Tibial artery (tissue), 4 donors: ENCODE results near the gene SPRR2B.

Experiments used
- DNase-seq, 2 donors: peaks; one replicate each; pipeline ENCODE4 v3.0.0-alpha.2; 2019
- H3K27ac ChIP-seq, 2 donors: fragments of 200-600 bp; sonication (generic) in 1 of 2; 1 replicate in 1 of 2; 2 replicates in 1 of 2; pipeline ENCODE4 v1.5.1; 2018 to 2019; ENCODE audit warnings: mild to moderate bottlenecking in 1 of 2
- H3K27me3 ChIP-seq, 2 donors: fragments of 200-600 bp; sonication (generic) in 1 of 2; one replicate each; pipeline versions ENCODE4 v1.5.1 to v1.6.0; 2016 to 2019
- H3K36me3 ChIP-seq, 3 donors: fragments of 200-600 bp; sonication (generic) in 2 of 3; one replicate each; pipeline ENCODE4 v1.5.1; 2016 to 2019; ENCODE audit warnings: mild to moderate bottlenecking in 2 of 3
- H3K4me1 ChIP-seq, 4 donors: fragments of 200-600 bp; sonication (generic) in 2 of 4; 1 replicate in 3 of 4; 2 replicates in 1 of 4; pipeline ENCODE4 v1.5.1; 2016 to 2019
- H3K4me3 ChIP-seq, 2 donors: fragments of 200-600 bp; sonication (generic) in 1 of 2; 1 replicate in 1 of 2; 2 replicates in 1 of 2; pipeline ENCODE4 v1.5.1; 2018 to 2019; ENCODE audit warnings: mild to moderate bottlenecking in 2 of 2
- H3K9me3 ChIP-seq, 3 donors: fragments of 200-600 bp; sonication (generic) in 1 of 3; one replicate each; pipeline ENCODE4 v1.5.1; 2016 to 2019
- CTCF ChIP-seq, 2 experiments: fragments of 200-600 bp in 1 of 2; fragments of 450-650 bp in 1 of 2; IDR thresholded peaks; one replicate each; pipeline ENCODE4 v1.5.1; 2017 to 2019; ENCODE audit warnings: antibody characterized with exemption in 2 of 2, mild to moderate bottlenecking in 1 of 2, moderate library complexity in 1 of 2
- intact Hi-C: fragments of 100-400 bp; cut with DNase I; formaldehyde crosslinking; loops from one replicate; pipeline ENCODE4 v1.15.0; 2023; ENCODE audit warnings: low total_unique reads

The SPRR2B gene

DNA sequence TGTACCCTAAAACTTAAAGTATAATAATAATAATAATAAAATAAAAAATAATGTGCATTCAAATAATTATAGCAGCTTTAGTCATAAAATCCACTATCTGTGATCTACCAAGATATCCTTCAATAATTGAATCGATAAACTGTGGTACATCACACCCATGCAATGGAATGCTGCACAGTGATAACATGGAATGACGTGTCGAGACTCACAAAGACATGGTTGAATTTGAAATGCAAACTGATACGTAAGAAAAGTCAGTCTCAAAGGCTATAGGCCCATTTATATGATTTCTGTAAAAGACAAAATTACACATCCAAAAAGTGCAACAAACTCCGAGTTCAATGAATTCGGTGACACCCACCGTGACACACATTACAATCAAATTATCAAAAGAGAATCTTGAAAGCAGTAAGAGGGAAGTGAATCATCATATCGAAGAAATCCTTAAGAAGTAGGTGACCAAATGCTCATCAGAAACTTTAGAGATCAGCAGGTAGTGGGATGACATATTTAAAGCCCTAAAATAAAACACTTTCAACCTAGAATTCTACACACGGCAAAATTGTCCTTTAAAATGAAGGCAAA, 28.1 kb upstream of the SPRR2B start:
- Histone ChIP-seq H3K4me3 (no peak overlapping the region), H3K36me3 (no peaks in the 10 kb centered on the region), H3K4me1 (no peaks in the 10 kb centered on the region), H3K9me3 (peaks cover 0 to 4% (median 0%) of the 10 kb centered on the region in 3 donors), H3K27me3 (no peaks in the 10 kb centered on the region), H3K27ac (no peak overlapping the region)
- TF ChIP-seq CTCF (IDR thresholded peaks at IDR 0.05): no peak
- DNase-seq: no peak
- intact Hi-C loops: no loop called here

GRCh38 chr1:153095764-153096163, 24.4 kb upstream of the SPRR2B start:
- no peaks in the 10 kb centered on the region for H3K4me1 ChIP-seq
- no peak overlapping the region for H3K27ac ChIP-seq
- no peaks in the 10 kb centered on the region for H3K36me3 ChIP-seq
- intact Hi-C loops: no loop called here
- TF ChIP-seq CTCF (IDR thresholded peaks at IDR 0.05): no peak
- H3K27me3 ChIP-seq: no peaks in the 10 kb centered on the region
- no peak for DNase-seq
- H3K4me3 ChIP-seq: no peak overlapping the region
- no peaks in the 10 kb centered on the region for H3K9me3 ChIP-seq

DNA sequence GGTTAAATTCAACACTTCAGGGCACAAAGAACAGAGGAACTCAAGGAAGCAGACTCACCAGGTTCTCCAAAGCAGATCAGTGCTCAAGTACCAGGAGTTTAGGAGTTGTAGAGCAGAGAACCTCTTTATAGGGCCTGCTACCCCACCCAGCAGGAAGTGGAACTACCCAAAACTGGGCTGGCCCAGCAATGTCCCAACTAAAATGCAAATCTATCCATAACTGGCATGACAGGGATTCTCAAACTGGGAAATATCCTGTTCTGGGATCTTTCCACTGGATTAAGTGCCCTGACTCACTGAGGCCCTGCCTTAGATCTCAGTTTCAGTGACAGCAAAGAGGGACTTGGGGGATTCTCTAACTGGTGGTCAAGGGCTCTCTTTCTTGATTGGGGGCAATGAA, 23.0 kb upstream of the SPRR2B start, which contains the start of gene SPRR2E:
TSS of gene SPRR2E (minus strand) at position 101 of the 400 bp plus-strand sequence. CDS start 775 bp downstream, outside the sequence.
- no peak for TF ChIP-seq CTCF (IDR thresholded peaks at IDR 0.05)
- no peak for DNase-seq
- Histone ChIP-seq H3K4me1 (no peaks in the 10 kb centered on the region), H3K27me3 (no peaks in the 10 kb centered on the region), H3K9me3 (no peaks in the 10 kb centered on the region), H3K36me3 (no peaks in the 10 kb centered on the region), H3K27ac (no peak within 1 kb of the TSS), H3K4me3 (no peak within 1 kb of the TSS)
- intact Hi-C loops: no loop called here

GRCh38 chr1:153087652-153088051, 16.2 kb upstream of the SPRR2B start:
- Histone ChIP-seq H3K36me3 (no peaks in the 10 kb centered on the region), H3K9me3 (no peaks in the 10 kb centered on the region), H3K4me3 (no peak overlapping the region), H3K27ac (no peak overlapping the region), H3K27me3 (no peaks in the 10 kb centered on the region), H3K4me1 (no peaks in the 10 kb centered on the region)
- DNase-seq: no peak
- TF ChIP-seq CTCF (IDR thresholded peaks at IDR 0.05): no peak
- intact Hi-C loops: no loop called here

GRCh38 chr1:153081736-153082135, 10.3 kb upstream of the SPRR2B start:
- Histone ChIP-seq H3K4me1 (no peaks in the 10 kb centered on the region), H3K9me3 (no peaks in the 10 kb centered on the region), H3K27me3 (no peaks in the 10 kb centered on the region), H3K27ac (no peak overlapping the region), H3K4me3 (no peak overlapping the region), H3K36me3 (no peaks in the 10 kb centered on the region)
- no peak for DNase-seq
- TF ChIP-seq CTCF (IDR thresholded peaks at IDR 0.05): no peak
- intact Hi-C loops: no loop called here
